Chondrocyte (in vitro differentiated cells): ENCODE measurements around the gene GNG7. TPM values are rescaled to one million over a fixed set of nuclear protein-coding genes. Genes with fewer than 3 reads are reported as not detected.

Experiments used
- DNase-seq: peaks from one replicate; pipeline ENCODE4 v3.0.0; 2021; ENCODE audit warnings: mixed read lengths, low spot score
- H3K27ac Mint-ChIP-seq: one replicate; pipeline ENCODE4 v1.8.0; 2021; ENCODE audit warnings: mild to moderate bottlenecking, moderate library complexity, mixed read lengths; ENCODE audit not compliant: unreplicated experiment
- H3K27me3 Mint-ChIP-seq: 2 replicates; pipeline ENCODE4 v1.8.0; 2021; ENCODE audit warnings: low read depth, mixed read lengths
- H3K36me3 Mint-ChIP-seq: 2 replicates; pipeline ENCODE4 v1.8.0; 2021; ENCODE audit warnings: low read depth, mixed read lengths
- H3K4me1 Mint-ChIP-seq: 2 replicates; pipeline ENCODE4 v1.8.0; 2021; ENCODE audit warnings: low read depth, mild to moderate bottlenecking, mixed read lengths
- H3K4me3 Mint-ChIP-seq: one replicate; pipeline ENCODE4 v1.8.0; 2021; ENCODE audit warnings: mild to moderate bottlenecking, moderate library complexity, mixed read lengths; ENCODE audit not compliant: unreplicated experiment
- H3K9me3 Mint-ChIP-seq: 2 replicates; pipeline ENCODE4 v1.8.0; 2021; ENCODE audit warnings: low read depth, mixed read lengths
- total RNA-seq: library from RNA; stranded (reverse); gene quantifications from 3 replicates; pipeline ENCODE4 v1.2.1, GENCODE V29; 2021
- TF ChIP-seq, protein P1 (sequence below): fragments of 200-600 bp; sonication (generic); IDR thresholded peaks from 2 replicates; pipeline ENCODE4 v1.5.0; 2021; ENCODE audit warnings: antibody characterized with exemption, mild to moderate bottlenecking, moderate library complexity

The GNG7 gene
- total RNA-seq, 1 donor from 2014 or later, result 1.9 TPM

GRCh38 chr19:2488942-2489731 is 213.4 kb downstream of the GNG7 start:
- peaks cover 52% of the 10 kb centered on the region for H3K4me1 Mint-ChIP-seq
- no peaks in the 10 kb centered on the region for H3K36me3 Mint-ChIP-seq
- peak overlapping the region; percentile 33 for H3K4me3 Mint-ChIP-seq
- H3K27ac Mint-ChIP-seq, result peak overlapping the region; percentile 36
- H3K27me3 Mint-ChIP-seq, result no peaks in the 10 kb centered on the region
- peak; percentile 87 for DNase-seq
- peaks cover 3% of the 10 kb centered on the region for H3K9me3 Mint-ChIP-seq
- TF ChIP-seq, protein P1, sequence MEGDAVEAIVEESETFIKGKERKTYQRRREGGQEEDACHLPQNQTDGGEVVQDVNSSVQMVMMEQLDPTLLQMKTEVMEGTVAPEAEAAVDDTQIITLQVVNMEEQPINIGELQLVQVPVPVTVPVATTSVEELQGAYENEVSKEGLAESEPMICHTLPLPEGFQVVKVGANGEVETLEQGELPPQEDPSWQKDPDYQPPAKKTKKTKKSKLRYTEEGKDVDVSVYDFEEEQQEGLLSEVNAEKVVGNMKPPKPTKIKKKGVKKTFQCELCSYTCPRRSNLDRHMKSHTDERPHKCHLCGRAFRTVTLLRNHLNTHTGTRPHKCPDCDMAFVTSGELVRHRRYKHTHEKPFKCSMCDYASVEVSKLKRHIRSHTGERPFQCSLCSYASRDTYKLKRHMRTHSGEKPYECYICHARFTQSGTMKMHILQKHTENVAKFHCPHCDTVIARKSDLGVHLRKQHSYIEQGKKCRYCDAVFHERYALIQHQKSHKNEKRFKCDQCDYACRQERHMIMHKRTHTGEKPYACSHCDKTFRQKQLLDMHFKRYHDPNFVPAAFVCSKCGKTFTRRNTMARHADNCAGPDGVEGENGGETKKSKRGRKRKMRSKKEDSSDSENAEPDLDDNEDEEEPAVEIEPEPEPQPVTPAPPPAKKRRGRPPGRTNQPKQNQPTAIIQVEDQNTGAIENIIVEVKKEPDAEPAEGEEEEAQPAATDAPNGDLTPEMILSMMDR, result peak; percentile 45

- Mint-ChIP-seq H3K27me3 (no peaks in the 10 kb centered on the region), H3K4me1 (peaks cover 45% of the 10 kb centered on the region), H3K9me3 (peaks cover 6% of the 10 kb centered on the region), H3K36me3 (no peaks in the 10 kb centered on the region), H3K4me3 (peak overlapping the region; percentile 33), H3K27ac (peak overlapping the region; percentile 36)
- DNase-seq, result no peak
- TF ChIP-seq, protein P1, result no peak
These were observed 214.0 kb downstream of the GNG7 start for GRCh38 chr19:2488405-2488941.

DNA sequence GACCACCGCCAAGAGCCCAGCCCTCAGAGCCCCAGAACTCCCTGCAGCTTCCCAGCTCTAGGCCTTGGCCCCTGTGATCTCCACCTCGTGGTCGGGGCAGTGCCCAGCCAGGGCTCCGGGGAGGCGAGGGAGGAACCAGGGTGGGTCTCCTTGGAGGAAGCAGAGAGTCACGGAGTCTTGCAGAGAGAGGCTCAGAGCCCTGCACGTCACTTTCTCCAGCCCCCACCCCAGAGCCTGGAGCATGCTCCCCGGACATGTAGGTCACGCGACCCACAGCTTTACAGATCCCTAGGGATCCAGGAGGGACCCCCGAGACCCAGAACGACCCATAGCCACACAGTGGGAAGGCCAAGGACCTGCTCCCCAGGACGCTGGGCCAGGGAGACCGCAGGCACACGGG is 214.7 kb downstream of the GNG7 start:
- Mint-ChIP-seq H3K4me1 (peaks cover 39% of the 10 kb centered on the region), H3K4me3 (no peak overlapping the region), H3K27me3 (no peaks in the 10 kb centered on the region), H3K9me3 (peaks cover 9% of the 10 kb centered on the region), H3K36me3 (no peaks in the 10 kb centered on the region), H3K27ac (peak overlapping the region; percentile 57)
- TF ChIP-seq, protein P1, result no peak
- no peak for DNase-seq

DNA sequence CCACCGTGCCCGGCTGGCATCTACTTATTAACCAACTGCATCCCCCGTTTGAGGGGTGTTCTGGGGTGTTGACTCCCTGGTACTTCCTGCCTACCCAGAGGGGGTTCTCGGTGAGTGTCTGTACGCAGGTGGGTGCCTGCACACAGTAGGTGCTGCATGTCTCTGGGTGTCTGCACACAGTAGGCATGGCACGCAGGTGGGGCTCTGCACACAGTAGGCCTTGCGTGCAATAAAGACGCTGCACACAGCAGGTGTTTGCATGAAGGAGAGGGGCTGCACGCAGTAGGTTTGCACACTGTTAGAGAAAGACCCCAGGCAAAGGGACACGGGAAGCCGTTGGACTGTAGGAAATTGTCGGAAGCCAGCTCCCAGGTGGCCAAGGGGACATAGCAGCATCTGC is 215.4 kb downstream of the GNG7 start:
- no peak for DNase-seq
- Mint-ChIP-seq H3K4me1 (peaks cover 31% of the 10 kb centered on the region), H3K27ac (no peak overlapping the region), H3K4me3 (no peak overlapping the region), H3K27me3 (no peaks in the 10 kb centered on the region), H3K36me3 (no peaks in the 10 kb centered on the region), H3K9me3 (peaks cover 10% of the 10 kb centered on the region)
- TF ChIP-seq, protein P1, result no peak

- H3K4me1 Mint-ChIP-seq, result peaks cover 16% of the 10 kb centered on the region
These were observed 217.1 kb downstream of the GNG7 start for GRCh38 chr19:2485428-2485827.

More at GRCh38 chr19:2485428-2485827, 217.1 kb downstream of the GNG7 start:
- no peaks in the 10 kb centered on the region for H3K36me3 Mint-ChIP-seq
- TF ChIP-seq, protein P1, result no peak
- peak overlapping the region; percentile 69 for H3K27ac Mint-ChIP-seq
- H3K9me3 Mint-ChIP-seq, result peaks cover 7% of the 10 kb centered on the region
- no peaks in the 10 kb centered on the region for H3K27me3 Mint-ChIP-seq
- no peak overlapping the region for H3K4me3 Mint-ChIP-seq
- DNase-seq, result no peak
